ENCODE measurements around the gene CACNG5. TPM values are rescaled to one million over a fixed set of nuclear protein-coding genes. Genes with fewer than 3 reads are reported as not detected.

Gene CACNG5
- polyA plus RNA-seq, 1 experiment = not detected

DNA sequence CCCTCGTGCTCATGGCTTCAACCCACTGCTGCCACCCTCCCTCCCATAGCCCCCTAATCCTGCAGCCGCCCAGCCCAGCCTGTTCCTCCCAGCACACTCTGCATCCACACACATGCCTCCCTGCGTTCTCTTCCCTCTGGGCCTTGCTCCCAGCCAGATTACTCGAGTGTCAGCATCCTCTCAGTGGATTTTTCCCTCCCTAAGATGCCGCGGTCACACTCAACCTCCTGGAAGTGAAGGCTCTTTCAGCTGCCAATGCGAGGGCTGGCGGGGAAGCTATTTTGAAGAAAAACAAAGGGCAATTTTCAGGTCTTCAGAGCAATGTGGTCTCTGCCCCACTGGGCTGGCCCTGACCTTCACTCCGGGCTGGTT is 23.2 kb upstream of the CACNG5 start:
- POLR2A ChIA-PET = interaction anchor here (0.7 kb wide), 1 partner anchor 47 kb away, joined by 3 read pairs; no protein-coding TSS in a partner anchor
- no peak overlapping the region for H3K27ac ChIP-seq (ENCODE audit: low read depth, low read length)
- H3K4me3 ChIP-seq (ENCODE audit: low read depth, low read length) = no peak overlapping the region
- DNase-seq (ENCODE audit: low read depth, low spot score) = no peak
- TF ChIP-seq, protein P1, sequence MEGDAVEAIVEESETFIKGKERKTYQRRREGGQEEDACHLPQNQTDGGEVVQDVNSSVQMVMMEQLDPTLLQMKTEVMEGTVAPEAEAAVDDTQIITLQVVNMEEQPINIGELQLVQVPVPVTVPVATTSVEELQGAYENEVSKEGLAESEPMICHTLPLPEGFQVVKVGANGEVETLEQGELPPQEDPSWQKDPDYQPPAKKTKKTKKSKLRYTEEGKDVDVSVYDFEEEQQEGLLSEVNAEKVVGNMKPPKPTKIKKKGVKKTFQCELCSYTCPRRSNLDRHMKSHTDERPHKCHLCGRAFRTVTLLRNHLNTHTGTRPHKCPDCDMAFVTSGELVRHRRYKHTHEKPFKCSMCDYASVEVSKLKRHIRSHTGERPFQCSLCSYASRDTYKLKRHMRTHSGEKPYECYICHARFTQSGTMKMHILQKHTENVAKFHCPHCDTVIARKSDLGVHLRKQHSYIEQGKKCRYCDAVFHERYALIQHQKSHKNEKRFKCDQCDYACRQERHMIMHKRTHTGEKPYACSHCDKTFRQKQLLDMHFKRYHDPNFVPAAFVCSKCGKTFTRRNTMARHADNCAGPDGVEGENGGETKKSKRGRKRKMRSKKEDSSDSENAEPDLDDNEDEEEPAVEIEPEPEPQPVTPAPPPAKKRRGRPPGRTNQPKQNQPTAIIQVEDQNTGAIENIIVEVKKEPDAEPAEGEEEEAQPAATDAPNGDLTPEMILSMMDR (IDR thresholded peaks at IDR 0.05; ENCODE audit: low read depth, low read length) = no peak
- no peaks in the 10 kb centered on the region for H3K27me3 ChIP-seq (ENCODE audit: control insufficient read depth, insufficient read depth, low read length)
- CTCF ChIA-PET = no interaction called here
- no peaks in the 10 kb centered on the region for H3K9me3 ChIP-seq (ENCODE audit: control insufficient read depth, insufficient read depth, low read length)

DNA sequence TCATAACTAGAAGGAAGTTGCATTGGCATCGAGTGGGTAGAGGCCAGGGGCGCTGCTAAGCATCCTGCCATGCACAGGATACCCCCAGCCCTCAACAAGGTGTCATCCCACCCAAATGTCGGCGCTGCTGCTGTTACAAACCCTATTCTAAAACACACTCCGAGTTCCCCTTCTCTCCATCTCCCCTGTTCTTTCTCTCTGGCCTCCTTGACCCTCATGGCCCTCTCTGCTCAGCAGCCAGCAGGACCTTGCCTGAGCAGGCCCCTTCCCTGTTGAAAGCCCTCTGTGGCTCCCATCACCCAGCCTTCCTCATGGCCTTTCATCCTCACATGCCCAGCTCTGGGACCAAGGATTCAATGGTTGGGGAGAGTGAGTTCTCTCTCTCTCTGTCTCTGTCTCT is 22.3 kb upstream of the CACNG5 start:
- Histone ChIP-seq H3K27me3 (ENCODE audit: control insufficient read depth, insufficient read depth, low read length) (no peaks in the 10 kb centered on the region), H3K4me3 (ENCODE audit: low read depth, low read length) (no peak overlapping the region), H3K27ac (ENCODE audit: low read depth, low read length) (no peak overlapping the region), H3K9me3 (ENCODE audit: control insufficient read depth, insufficient read depth, low read length) (no peaks in the 10 kb centered on the region)
- POLR2A ChIA-PET = interaction anchor here (0.6 kb wide), 1 partner anchor 13 kb away, joined by 4 read pairs; no protein-coding TSS in a partner anchor
- CTCF ChIA-PET = no interaction called here
- TF ChIP-seq, protein P1 (IDR thresholded peaks at IDR 0.05; ENCODE audit: low read depth, low read length) = no peak
- no peak for DNase-seq (ENCODE audit: low read depth, low spot score)

DNA sequence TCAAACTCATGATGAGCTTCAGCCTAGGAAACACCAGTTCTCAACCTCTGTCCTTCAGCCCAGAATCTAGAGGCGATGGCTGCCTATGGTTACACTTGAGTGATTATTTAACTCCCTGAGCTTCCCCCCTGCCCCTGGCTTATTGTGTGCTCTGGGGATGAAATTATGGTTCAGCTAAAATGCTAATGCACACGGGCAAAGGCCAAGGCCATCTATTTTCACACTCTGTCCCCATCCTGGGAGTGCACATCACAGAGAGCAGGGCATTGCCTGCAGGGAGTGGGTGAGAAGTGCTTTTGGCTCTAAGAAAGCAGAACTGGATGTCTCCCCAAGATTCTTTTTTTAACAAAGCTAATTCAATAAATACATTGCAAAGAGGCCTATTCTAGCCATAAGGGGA is 21.6 kb upstream of the CACNG5 start:
- no peak overlapping the region for H3K27ac ChIP-seq (ENCODE audit: low read depth, low read length)
- no peaks in the 10 kb centered on the region for H3K27me3 ChIP-seq (ENCODE audit: control insufficient read depth, insufficient read depth, low read length)
- ChIA-PET CTCF (no interaction called here), POLR2A (no interaction called here)
- H3K9me3 ChIP-seq (ENCODE audit: control insufficient read depth, insufficient read depth, low read length) = no peaks in the 10 kb centered on the region
- TF ChIP-seq, protein P1 (IDR thresholded peaks at IDR 0.05; ENCODE audit: low read depth, low read length) = no peak
- DNase-seq (ENCODE audit: low read depth, low spot score) = no peak
- no peak overlapping the region for H3K4me3 ChIP-seq (ENCODE audit: low read depth, low read length)

DNA sequence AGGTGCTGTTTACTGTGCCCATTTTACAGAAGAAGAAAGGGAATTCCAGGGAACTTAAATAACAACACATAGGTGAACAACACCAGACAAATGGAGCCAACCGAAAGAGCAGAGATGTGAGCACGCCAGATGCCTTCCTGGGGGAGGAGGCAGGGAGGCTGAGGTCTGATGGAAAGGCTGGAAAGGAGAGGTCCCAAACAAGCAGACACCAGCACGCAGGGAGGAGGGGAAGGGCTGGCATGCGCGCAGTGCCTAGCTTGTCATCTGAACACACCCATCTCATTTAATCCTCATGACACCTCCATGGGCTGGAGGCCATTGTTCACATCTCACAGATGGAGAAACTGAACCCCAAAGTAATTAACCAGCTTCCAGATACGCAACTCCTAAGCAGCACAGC is 20.9 kb upstream of the CACNG5 start:
- CTCF ChIA-PET = no interaction called here
- POLR2A ChIA-PET = no interaction called here
- no peak for DNase-seq (ENCODE audit: low read depth, low spot score)
- TF ChIP-seq, protein P1 (IDR thresholded peaks at IDR 0.05; ENCODE audit: low read depth, low read length) = no peak
- H3K27me3 ChIP-seq (ENCODE audit: control insufficient read depth, insufficient read depth, low read length) = peaks cover 1% of the 10 kb centered on the region
- no peaks in the 10 kb centered on the region for H3K9me3 ChIP-seq (ENCODE audit: control insufficient read depth, insufficient read depth, low read length)
- H3K4me3 ChIP-seq (ENCODE audit: low read depth, low read length) = no peak overlapping the region
- H3K27ac ChIP-seq (ENCODE audit: low read depth, low read length) = no peak overlapping the region

DNA sequence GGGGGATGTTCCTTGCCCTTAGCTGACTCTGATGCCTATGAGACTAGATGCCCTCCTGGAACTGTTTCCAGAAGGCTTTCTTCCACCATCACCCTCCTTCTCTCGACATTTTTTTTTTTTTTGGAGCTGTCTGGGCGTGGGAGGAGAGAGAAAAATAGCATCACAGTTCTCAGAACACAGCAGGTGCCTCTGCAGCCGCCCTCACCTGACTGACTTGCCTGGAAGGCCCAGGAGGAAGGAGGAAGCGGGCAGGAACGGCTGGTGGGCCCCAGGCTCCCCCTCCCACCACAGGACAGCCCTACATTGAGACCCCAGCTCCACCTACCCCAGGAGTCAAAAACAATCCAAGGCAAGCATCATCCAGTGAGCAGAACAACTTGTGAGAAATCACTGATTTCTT is 20.3 kb upstream of the CACNG5 start:
- H3K4me3 ChIP-seq (ENCODE audit: low read depth, low read length) = no peak overlapping the region
- TF ChIP-seq, protein P1 (IDR thresholded peaks at IDR 0.05; ENCODE audit: low read depth, low read length) = no peak
- DNase-seq (ENCODE audit: low read depth, low spot score) = no peak
- H3K9me3 ChIP-seq (ENCODE audit: control insufficient read depth, insufficient read depth, low read length) = no peaks in the 10 kb centered on the region
- no peak overlapping the region for H3K27ac ChIP-seq (ENCODE audit: low read depth, low read length)
- ChIA-PET POLR2A (no interaction called here), CTCF (no interaction called here)
- H3K27me3 ChIP-seq (ENCODE audit: control insufficient read depth, insufficient read depth, low read length) = peaks cover 3% of the 10 kb centered on the region
